HG03139 (cell line): ENCODE results near the gene HS6ST3.

Experiments
- ATAC-seq: cut with Tn5 transposase; IDR thresholded peaks from one replicate; pipeline ENCODE4 v1.9.1; 2021; ENCODE audit not compliant: unreplicated experiment

Gene HS6ST3

DNA sequence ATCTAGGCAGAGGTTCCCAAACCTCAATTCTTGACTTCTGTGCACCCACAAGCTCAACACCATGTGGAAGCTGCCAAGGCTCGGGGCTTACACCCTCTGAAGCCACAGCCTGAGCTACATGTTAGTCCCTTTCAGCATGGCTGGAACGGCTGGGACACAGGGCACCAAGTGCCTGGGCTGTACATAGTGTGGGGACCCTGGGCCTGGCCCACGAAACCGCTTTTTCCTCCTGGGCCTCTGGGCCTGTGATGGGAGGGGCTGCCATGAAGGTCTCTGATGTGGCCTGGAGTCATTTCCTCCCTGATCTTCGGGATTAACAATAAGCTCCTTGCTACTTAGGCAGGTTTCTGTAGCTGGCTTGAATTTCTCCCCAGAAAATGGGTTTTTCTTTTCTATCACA lies 108.1 kb downstream of the HS6ST3 start:
- ATAC-seq, result no peak

- no peak for ATAC-seq
Observed at GRCh38 chr13:96199315-96199714, 109.4 kb downstream of the HS6ST3 start.

DNA sequence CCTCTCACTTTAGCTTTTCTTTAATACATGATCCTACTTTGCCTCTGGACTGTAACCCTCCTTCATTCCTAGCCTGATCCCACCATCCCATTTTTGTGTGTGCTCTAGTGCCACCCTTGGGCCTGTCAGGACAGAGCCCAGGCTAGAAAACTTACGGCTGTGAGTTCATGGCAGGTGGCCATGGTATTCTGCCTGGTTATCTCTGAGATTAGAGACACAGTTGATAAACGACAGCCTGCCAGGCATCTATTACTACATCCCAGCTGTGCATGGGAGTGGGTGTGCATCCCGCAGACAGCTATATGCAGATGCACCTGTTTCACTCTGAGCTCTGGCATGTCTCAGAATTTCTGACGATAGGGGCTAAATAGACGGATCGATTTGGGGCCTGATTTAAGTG lies 110.9 kb downstream of the HS6ST3 start:
- no peak for ATAC-seq

- ATAC-seq, result no peak
Observed at GRCh38 chr13:96202315-96202714, 112.4 kb downstream of the HS6ST3 start.

- ATAC-seq, result no peak
Observed at GRCh38 chr13:96203471-96203870, 113.6 kb downstream of the HS6ST3 start.

- no peak for ATAC-seq
Observed at GRCh38 chr13:96214824-96215445, 125.0 kb downstream of the HS6ST3 start.

GRCh38 chr13:96216543-96216942 lies 126.6 kb downstream of the HS6ST3 start:
- ATAC-seq, result no peak

DNA sequence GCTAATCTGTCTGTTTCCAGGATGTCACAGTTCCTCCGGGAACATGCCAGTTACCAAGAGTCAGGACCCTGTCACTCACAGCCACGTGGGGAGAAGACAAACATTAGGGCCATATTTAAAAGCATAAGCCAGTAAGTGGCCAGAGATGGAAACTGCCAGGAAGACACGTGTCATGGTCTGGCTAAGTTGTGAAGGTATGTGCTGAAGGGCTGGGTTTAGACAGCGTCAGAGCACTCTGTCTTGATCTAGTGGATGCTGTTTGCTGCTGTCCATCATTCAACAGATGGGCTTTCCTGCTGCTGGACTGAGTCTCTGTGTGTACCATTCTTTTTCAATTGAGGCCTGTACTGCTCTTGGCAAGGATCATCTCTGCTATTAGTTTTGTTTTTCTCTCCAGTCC lies 128.6 kb downstream of the HS6ST3 start:
- no peak for ATAC-seq

DNA sequence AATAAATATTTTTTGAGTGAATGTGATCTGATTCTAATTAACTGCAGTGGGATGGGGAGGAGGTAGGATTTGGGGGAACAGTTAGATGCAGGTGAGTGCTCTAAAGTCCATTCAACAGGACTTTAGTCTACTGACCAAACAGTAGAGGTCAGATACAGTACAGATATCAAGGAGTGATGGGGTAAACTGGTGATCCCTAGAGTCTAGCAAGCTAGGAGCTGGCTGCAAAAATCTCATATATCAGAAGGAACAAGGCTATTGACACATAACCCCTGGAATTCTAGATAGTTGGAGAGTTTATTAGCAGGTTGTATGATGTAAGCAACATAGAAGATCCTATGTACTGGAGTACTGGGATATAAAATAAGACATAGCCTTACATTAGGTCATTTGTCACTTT lies 131.6 kb downstream of the HS6ST3 start:
- no peak for ATAC-seq

DNA sequence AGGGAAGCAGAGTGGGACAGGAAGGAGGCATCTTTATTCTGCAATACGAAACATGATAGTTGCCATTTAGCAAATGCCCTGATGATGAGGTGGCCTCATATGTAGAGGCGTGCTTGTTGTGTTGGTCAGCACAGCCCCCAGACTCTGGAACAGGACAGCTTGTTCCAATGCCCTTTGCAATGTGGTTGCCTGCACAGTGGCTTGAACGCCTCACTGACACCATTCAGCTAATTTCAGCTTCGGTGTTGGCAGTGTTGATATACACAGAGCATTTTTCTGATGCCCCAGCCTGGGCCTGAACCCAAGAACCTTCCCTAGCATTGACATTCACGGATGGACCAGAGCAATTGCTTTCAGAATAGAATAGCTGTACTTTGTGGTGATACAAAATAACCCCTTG lies 133.3 kb downstream of the HS6ST3 start:
- ATAC-seq, result no peak

- ATAC-seq, result no peak
Observed at GRCh38 chr13:96229356-96229755, 139.4 kb downstream of the HS6ST3 start.

DNA sequence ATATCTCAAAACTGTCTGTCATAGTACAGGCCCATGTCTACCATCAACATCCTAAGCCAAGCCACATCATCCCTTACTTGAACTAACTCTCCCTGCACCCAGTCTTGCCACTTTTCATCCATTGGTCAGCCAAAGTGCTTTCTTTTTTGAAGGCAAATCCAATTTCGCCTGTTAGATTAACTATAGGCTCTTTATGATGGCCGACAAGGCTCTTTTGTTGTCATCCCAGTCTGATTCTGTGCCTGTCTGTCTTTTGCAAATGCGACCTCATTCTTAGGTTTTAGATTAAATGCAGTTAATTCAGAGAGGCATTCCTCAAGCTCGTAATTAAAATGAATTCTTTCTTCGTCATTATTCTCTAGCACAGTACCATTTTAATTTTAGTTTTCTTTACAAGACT lies 148.3 kb downstream of the HS6ST3 start:
- no peak for ATAC-seq

- ATAC-seq, result no peak
Observed at GRCh38 chr13:96238861-96239260, 149.0 kb downstream of the HS6ST3 start.

DNA sequence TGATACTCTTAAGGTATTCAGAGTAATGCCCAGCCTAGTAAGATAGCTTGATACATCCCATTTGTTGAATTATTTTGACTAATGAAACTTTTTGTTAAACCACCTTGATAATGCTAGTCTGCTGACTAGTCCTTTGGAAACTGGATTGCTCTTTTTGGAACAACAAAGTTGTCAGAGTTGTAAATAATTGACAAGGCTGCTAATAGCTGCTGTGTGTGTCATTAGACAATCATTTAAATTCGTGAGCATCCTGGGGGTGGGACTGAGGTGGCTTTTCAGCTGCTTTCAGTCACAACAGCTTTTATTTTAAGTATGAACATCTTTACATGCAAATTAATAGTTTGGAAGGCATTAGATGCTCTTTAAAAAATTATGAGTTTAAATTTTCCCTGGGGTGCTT lies 153.5 kb downstream of the HS6ST3 start:
- no peak for ATAC-seq

- ATAC-seq, result no peak
Observed at GRCh38 chr13:96248103-96248502, 158.2 kb downstream of the HS6ST3 start.

DNA sequence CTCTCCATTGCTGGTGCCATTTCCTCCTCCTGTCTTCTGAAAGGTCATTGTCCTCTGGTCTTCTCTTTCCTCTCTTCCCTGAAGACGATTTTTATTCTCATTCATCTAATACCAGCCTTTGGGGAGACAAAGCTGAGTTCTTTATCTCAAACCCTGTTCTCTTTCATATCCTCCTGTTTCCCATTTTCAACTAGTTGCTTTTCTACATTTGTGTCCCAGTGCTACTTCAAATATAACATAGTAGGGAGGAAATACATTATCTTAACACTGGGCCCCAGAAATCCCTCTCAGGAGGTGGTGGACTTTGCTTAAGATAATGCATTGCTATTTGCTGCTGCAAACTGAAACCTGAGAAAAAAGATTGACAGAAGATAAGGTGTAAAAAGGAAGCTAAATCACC lies 159.1 kb downstream of the HS6ST3 start:
- ATAC-seq, result no peak

- ATAC-seq, result no peak
Observed at GRCh38 chr13:96252903-96253302, 163.0 kb downstream of the HS6ST3 start.

- no peak for ATAC-seq
Observed at GRCh38 chr13:96273196-96273595, 183.3 kb downstream of the HS6ST3 start.

DNA sequence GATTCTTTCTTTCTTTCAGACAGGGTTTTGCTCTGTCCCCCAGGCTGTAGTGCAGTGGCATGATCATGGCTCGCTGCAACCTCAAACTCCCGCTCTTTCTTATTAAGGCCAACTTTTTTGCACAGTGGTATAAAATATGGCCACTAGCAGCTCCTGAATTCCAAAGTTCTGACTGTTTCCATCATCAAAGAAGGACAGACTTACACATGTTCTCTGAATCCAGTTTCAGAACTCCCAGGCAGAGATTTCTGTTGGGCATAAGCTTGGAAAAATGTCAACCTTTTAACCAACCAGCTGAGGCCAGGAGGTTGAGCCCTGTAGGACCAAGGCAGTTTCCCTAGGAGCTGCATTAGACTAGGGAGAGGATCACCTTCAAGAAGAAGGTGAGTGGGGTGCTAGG lies 184.1 kb downstream of the HS6ST3 start:
- ATAC-seq, result no peak

DNA sequence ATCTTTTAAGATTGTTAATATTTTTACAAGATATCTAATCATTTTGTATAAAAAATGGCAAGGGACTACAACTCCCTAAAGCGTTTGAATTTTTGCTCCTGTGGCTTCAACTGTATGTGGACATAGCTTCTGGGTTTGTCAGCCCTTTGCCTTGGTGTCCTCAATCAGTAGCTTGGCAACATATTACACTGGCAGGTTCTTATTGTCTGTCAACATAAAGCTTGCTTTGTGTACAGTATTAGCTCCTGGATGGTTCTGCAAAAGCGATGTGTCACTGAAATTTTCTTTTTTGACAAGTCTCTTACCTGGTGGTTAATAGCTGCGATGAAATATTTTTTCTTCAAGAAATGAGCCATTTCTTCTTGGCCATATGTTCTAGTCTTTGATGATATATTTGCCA lies 190.0 kb downstream of the HS6ST3 start:
- ATAC-seq, result no peak

DNA sequence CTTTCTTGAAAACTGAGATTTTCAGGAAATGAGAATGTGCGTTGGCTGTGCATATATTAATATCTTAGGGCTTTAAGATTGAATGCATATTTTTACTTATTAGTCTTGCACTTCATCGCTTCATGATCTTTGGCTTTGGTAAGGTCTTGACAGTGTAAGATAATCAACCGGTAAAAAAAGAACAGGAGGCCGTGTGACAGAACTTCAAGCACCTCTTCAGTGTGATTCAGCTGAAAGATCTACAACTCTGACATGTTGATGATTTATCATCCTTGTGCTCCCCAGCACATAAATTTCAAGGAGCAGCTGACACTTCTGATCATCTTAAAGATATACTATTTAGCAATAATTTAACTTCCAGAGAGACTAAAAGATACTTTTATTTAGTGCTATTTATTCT lies 195.1 kb downstream of the HS6ST3 start:
- ATAC-seq, result no peak

DNA sequence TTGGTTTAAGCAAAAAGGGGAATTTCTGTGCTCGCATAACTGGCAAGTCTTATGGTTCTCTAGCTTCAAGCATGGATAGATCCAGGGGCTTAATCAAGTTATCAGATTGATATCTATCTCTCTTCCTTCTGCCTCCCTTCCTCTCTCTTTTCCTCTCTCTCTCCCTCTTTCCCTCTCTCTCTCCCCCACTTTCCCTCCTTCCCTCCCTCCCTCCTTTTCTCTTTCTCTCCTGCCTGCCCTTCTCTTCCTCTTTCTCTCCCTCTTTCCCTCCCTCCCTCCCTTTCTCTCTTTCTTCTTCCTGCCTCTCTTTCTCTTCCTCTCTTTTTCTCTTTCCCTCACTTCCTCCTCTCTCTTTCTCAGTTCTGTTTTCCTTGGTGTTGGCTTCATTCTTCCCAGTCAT lies 195.8 kb downstream of the HS6ST3 start:
- ATAC-seq, result no peak
